ENCODE results near the gene BRAT1.
"Not testable (repeated sequence)": the region's sequence is repeated elsewhere in the genome, so short reads cannot be mapped to it uniquely, and the experiment has no call there.

The BRAT1 gene

GRCh38 chr7:2572101-2572842, 16.9 kb upstream of the BRAT1 start:
- Mint-ChIP-seq H3K9me3 (no peaks in the 10 kb centered on the region), H3K4me1 (peaks cover 12% of the 10 kb centered on the region), H3K4me3 (no peak overlapping the region), H3K27ac (peak overlapping the region in 1 of 2 donors; percentile 74), H3K27me3 (no peaks in the 10 kb centered on the region)
- ATAC-seq, result no peak
- DNase-seq, result no peak

GRCh38 chr7:2571409-2571808, 16.1 kb upstream of the BRAT1 start:
- H3K27me3 Mint-ChIP-seq, result no peaks in the 10 kb centered on the region
- no peak overlapping the region for H3K27ac Mint-ChIP-seq
- H3K4me3 Mint-ChIP-seq, result no peak overlapping the region
- H3K9me3 Mint-ChIP-seq, result no peaks in the 10 kb centered on the region
- no peak for DNase-seq
- H3K4me1 Mint-ChIP-seq, result peaks cover 12% of the 10 kb centered on the region
- ATAC-seq, result no peak

GRCh38 chr7:2570021-2570420, 14.7 kb upstream of the BRAT1 start:
- DNase-seq, result no peak
- peaks cover 12% of the 10 kb centered on the region for H3K4me1 Mint-ChIP-seq
- no peaks in the 10 kb centered on the region for H3K9me3 Mint-ChIP-seq
- no peak overlapping the region for H3K27ac Mint-ChIP-seq
- H3K4me3 Mint-ChIP-seq, result no peak overlapping the region
- no peak for ATAC-seq
- H3K27me3 Mint-ChIP-seq, result no peaks in the 10 kb centered on the region

DNA sequence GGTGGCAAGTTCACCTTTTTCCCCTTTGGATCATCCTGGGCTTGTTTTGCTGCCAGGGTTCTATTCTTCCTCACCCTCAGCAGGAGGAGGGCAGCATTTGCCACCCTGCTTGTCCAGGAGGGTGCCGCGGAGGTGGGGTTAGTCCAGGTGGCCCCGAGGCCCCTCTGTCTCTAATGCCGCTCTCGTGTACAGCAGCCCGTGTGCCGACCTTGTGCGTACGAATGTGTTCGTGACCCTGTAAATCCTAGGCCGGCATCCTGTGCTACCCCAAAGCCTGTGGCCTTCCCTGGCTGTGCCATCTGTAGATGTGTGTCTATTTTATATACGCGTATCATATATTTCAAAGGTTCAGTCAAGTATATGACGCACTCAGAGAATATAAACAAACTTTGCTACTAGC, 14.1 kb upstream of the BRAT1 start:
- Mint-ChIP-seq H3K9me3 (no peaks in the 10 kb centered on the region), H3K4me3 (no peak overlapping the region), H3K27ac (no peak overlapping the region), H3K4me1 (peaks cover 12% of the 10 kb centered on the region), H3K27me3 (no peaks in the 10 kb centered on the region)
- ATAC-seq, result no peak
- no peak for DNase-seq

- no peaks in the 10 kb centered on the region for H3K27me3 Mint-ChIP-seq
- no peak overlapping the region for H3K4me3 Mint-ChIP-seq
- DNase-seq (no peak), ATAC-seq (no peak)
- H3K4me1 Mint-ChIP-seq, result peaks cover 12% of the 10 kb centered on the region
- H3K27ac Mint-ChIP-seq, result no peak overlapping the region
- H3K9me3 Mint-ChIP-seq, result no peaks in the 10 kb centered on the region
These were observed 13.3 kb upstream of the BRAT1 start for GRCh38 chr7:2568521-2569223.

DNA sequence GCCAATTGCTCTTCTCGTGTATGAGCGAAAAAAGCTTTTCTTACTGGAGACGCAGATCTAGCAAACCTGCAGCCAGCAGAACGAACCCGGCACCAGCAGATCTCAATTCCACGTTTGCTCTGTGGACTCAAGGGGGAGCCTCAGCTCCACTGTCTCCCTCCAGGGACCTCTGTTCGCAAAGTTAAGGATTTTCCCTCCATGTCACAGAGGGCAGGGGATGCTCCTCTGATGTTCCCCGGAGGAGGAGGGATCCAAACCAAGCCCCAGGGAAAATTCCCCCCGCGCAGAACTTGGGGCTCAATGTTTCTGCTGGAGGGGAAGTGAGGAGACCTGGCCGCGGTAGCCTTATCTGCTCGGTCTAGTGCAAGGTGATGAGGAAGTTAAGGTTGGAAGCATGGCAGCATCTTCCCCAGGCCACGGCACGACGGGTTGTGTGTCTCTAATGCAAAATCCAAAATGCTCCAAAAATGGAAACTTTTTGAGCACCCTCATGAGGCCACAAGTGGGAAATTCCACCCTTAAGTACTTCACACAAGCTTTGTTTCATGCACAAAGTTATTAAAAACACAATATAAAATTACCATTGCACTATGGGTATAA, 12.5 kb upstream of the BRAT1 start:
- H3K4me3 Mint-ChIP-seq, result no peak overlapping the region
- DNase-seq, result no peak

DNA sequence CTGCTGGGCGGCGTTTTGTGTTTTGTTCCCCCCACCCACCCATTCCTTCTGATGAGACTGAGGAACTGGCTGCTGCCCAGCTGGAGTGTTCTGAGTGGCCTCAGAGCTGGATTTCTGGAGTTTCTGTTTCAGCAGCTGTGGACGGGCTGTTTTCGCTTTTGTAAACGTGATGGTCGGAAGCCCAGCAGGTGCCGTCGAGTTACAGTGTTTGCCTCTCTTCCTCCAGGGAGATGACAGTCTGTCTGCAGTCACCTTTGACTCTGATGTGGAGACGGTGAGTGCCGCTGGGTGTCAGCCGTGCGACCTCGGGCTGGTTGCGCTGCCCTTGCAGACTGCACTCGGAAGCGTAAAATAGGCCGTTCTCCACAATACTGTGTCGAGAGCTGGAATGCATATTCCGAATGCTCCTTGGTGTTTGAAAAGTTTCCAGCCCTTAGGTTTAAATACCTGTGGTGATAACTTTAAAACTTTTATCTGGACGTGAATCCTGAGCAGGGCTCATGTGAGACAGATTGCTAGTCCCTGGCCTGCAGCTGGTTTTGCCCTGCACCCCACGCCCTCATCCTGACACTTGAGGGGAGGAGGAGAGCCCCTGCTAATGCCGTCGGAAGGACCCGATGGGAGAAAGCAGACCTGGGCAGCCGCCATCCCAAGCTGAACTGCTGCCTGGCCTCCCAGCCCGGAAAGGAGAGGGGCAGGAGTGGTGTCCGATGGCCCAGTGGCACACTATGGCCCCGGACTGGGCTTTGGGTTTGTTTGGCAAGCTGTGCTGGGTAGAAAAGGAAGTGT, 11.8 kb upstream of the BRAT1 start:
- ATAC-seq, result no peak
- no peak overlapping the region for H3K27ac Mint-ChIP-seq
- no peaks in the 10 kb centered on the region for H3K9me3 Mint-ChIP-seq
- no peak overlapping the region for H3K4me3 Mint-ChIP-seq
- H3K27me3 Mint-ChIP-seq, result no peaks in the 10 kb centered on the region
- peaks cover 17% of the 10 kb centered on the region for H3K4me1 Mint-ChIP-seq
- no peak for DNase-seq

More for the DNA sequence above, 12.5 kb upstream of the BRAT1 start:
- no peaks in the 10 kb centered on the region for H3K27me3 Mint-ChIP-seq
- H3K27ac Mint-ChIP-seq, result peak overlapping the region in 1 of 2 donors; percentile 27
- peaks cover 14% of the 10 kb centered on the region for H3K4me1 Mint-ChIP-seq
- ATAC-seq, result no peak
- no peaks in the 10 kb centered on the region for H3K9me3 Mint-ChIP-seq

DNA sequence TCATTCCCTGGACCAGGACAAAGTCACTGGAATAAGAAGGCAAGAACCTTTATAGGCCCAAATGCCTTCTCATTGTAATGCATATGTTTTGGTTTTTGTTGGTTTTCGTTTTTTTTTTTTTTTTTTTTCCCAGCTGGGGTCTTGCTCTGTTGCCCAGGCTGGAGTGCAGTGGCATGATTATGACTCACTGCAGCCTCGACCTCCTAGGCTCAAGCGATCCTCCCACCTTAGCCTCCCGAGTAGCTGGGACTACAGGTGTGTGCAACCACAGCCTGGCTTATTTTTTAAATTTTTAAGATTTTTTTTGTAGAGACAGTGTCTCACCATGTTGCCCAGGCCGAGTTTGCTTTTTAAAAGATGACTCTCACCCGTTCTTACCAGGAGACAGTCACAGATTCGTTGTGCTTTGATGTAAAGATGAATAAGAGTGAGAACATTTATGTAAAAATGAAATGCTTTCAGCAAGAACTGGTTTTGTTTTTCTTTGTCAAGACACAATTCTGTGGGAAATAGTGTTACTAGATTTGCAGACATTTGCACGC, 11.1 kb upstream of the BRAT1 start:
- Mint-ChIP-seq H3K4me1 (peaks cover 14% of the 10 kb centered on the region), H3K27me3 (no peaks in the 10 kb centered on the region), H3K9me3 (no peaks in the 10 kb centered on the region), H3K27ac (no peak overlapping the region), H3K4me3 (no peak overlapping the region)
- ATAC-seq (no peak), DNase-seq (no peak)

DNA sequence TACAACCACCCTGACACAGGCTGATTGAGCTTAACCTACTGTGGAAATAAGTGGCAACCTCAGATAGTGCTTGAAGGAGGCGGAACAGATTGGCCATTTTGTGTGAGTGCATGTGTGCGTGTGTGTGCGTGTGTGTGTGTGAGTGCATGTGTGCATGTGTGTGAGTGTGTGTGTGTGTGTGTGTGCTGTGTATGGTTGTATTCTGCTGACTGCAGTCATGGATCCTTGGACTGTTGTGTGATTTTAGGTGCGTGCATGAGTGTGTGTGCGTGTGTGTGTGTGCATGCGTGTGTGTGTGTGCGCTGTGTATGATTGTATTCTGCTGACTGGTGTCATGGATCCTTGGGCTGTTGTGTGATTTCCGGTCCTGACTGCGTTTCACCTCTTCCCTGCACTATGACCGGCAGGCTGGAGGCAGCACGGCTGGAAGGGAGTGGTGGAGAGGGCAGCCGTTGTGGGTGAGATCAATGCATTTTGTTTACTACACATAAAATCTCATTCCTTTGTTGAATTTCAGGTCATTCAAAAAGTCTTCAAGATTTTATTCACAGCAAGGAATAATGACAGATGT, 9.7 kb upstream of the BRAT1 start:
- no peak for DNase-seq
- no peaks in the 10 kb centered on the region for H3K27me3 Mint-ChIP-seq

DNA sequence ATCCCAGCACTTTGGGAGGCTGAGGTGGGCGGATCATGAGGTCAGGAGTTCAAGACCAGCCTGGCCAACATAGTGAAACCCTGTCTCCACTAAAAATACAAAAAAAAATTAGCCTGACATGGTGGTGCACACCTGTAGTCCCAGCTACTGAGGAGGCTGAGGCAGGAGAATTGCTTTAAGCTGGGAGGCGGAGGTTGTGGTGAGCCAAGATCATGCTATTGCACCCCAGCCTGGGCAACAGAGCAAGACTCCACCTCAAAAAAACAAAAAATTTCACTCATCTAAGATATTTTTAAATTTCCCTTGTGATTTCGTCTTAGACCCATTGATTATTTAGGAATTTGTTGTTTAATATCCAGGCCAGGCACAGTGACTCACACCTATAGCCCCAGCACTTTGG, 8.6 kb upstream of the BRAT1 start:
- H3K27me3 Mint-ChIP-seq, DNase-seq, ATAC-seq, H3K27ac Mint-ChIP-seq, H3K4me3 Mint-ChIP-seq, H3K9me3 Mint-ChIP-seq: not testable (repeated sequence)
- H3K4me1 Mint-ChIP-seq, result peaks cover 21% of the 10 kb centered on the region

More for the DNA sequence above, 9.7 kb upstream of the BRAT1 start:
- no peaks in the 10 kb centered on the region for H3K9me3 Mint-ChIP-seq
- no peak for ATAC-seq
- peaks cover 17% of the 10 kb centered on the region for H3K4me1 Mint-ChIP-seq
- H3K27ac Mint-ChIP-seq, result no peak overlapping the region
- H3K4me3 Mint-ChIP-seq, result no peak overlapping the region

GRCh38 chr7:2559283-2559950, 4.1 kb upstream of the BRAT1 start:
- Mint-ChIP-seq H3K27me3 (no peaks in the 10 kb centered on the region), H3K4me1 (peaks cover 28% of the 10 kb centered on the region), H3K4me3 (peak overlapping the region; percentile 77 to 87), H3K9me3 (no peaks in the 10 kb centered on the region), H3K27ac (peak overlapping the region in 1 of 2 donors; percentile 86)
- ATAC-seq (peak; percentile 32), DNase-seq (peak in 1 of 2 donors; percentile 41)

GRCh38 chr7:2558629-2559282, 3.4 kb upstream of the BRAT1 start, which contains the start of gene IQCE:
IQCE (plus strand) TSS chr7:2558979; CDS start chr7:2559182, 203 bp downstream.
- H3K4me1 Mint-ChIP-seq, result peaks cover 34% of the 10 kb centered on the region
- ATAC-seq, result peak; percentile 71
- peak within 1 kb of the TSS; percentile 82 to 87 for H3K4me3 Mint-ChIP-seq

DNA sequence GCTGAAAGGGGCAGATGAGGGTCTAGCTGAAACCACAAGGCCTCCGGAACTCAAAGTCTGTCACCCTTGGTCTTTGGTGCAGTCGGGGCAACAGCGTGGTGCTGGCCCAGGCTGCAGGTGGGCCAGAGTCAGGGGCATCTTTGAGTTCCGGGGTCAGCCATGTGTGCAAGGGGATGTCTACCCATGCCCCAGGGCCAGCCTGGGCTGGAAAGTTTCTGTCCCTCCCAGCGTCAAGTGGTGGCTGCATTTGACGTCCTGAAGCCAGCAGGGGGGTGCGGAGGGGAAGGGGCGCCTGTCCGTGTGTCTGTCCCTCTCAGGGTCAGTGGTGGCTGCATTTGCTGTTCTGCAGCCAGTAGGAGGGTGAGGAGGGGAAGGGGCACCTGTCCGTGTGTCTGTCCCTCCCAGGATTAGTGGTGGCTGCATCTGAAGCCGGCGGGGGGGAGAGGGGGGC, 638 bp downstream of the BRAT1 start:
- no peak for ATAC-seq
- Mint-ChIP-seq H3K4me3 (peak overlapping the region; percentile 91 to 93), H3K27ac (peak overlapping the region; percentile 91 to 98), H3K9me3 (no peaks in the 10 kb centered on the region), H3K4me1 (peaks cover 37% of the 10 kb centered on the region), H3K27me3 (no peaks in the 10 kb centered on the region)
- DNase-seq, result no peak

More at GRCh38 chr7:2558629-2559282, 3.4 kb upstream of the BRAT1 start, which contains the start of gene IQCE:
- H3K27me3 Mint-ChIP-seq, result no peaks in the 10 kb centered on the region
- no peaks in the 10 kb centered on the region for H3K9me3 Mint-ChIP-seq
- H3K27ac Mint-ChIP-seq, result peak within 1 kb of the TSS; percentile 68 to 86
- peak; percentile 91 to 92 for DNase-seq

All from stimulated activated naive CD8-positive, alpha-beta T cell treated with anti-CD3 and anti-CD28 coated beads, Interleukin-15, amount 100 ng/mL, for 72 hours (primary cell).